AG04450 (cell line): Measurements from ENCODE around the gene VSTM5. TPM values are rescaled to one million over a fixed set of nuclear protein-coding genes. Genes with fewer than 3 reads are reported as not detected.

Experiments
- CTCF ChIA-PET: fragments of 300-600, 350-600 bp; formaldehyde crosslinking; extraction: SDS; loops from one replicate; lab custom pipeline; 2022; ENCODE audit warnings: antibody characterized with exemption, inconsistent platforms; lab: Charles Lee
- POLR2A ChIA-PET: fragments of 350-600 bp; formaldehyde crosslinking; extraction: SDS; loops from one replicate; lab custom pipeline; 2021; ENCODE audit warnings: antibody characterized with exemption, inconsistent platforms; lab: Yijun Ruan, JAX
- DNase-seq: peaks from one replicate; pipeline ENCODE4 v3.0.0-alpha.2; 2011; ENCODE audit warnings: low read depth, low spot score
- H3K27ac ChIP-seq: one replicate; pipeline ENCODE4 v1.5.1; 2012; ENCODE audit warnings: low read depth, low read length, control low read depth
- H3K27me3 ChIP-seq: one replicate; pipeline ENCODE4 v1.6.0; 2012; ENCODE audit warnings: low read length; ENCODE audit not compliant: control insufficient read depth, insufficient read depth
- H3K4me3 ChIP-seq: 2 replicates; pipeline ENCODE4 v1.5.1; 2011; ENCODE audit warnings: mild to moderate bottlenecking, low read depth, low read length, control low read depth
- H3K9me3 ChIP-seq: 2 replicates; pipeline ENCODE4 v1.5.1; 2012; ENCODE audit warnings: low read length; ENCODE audit not compliant: control insufficient read depth, insufficient read depth
- CTCF ChIP-seq: IDR thresholded peaks from 2 replicates; pipeline ENCODE4 v1.5.1; 2011; ENCODE audit warnings: low read depth, low read length, control low read depth, inconsistent platforms
- polyA plus RNA-seq: library from polyadenylated mRNA; depleted of rRNA; stranded (reverse); fragments of >200 nt; gene quantifications from 2 replicates; pipeline ENCODE4 v1.2.3, GENCODE V29; 2011

Gene VSTM5
- polyA plus RNA-seq, 1 experiment: 0.57 TPM

GRCh38 chr11:93791493-93791892, 58.9 kb downstream of the VSTM5 start:
- CTCF ChIA-PET: interaction anchor here (2.1 kb wide), 1 partner anchor 9 kb away, joined by 6 read pairs; no protein-coding TSS in a partner anchor
- POLR2A ChIA-PET: interaction anchor here (0.9 kb wide), 1 partner anchor 10 kb away, joined by 3 read pairs; no protein-coding TSS in a partner anchor
- no peak for DNase-seq
- Histone ChIP-seq H3K9me3 (no peaks in the 10 kb centered on the region), H3K4me3 (no peak overlapping the region), H3K27ac (no peak overlapping the region), H3K27me3 (no peaks in the 10 kb centered on the region)
- no peak for TF ChIP-seq CTCF

- ChIA-PET CTCF (interaction anchor here (0.6 to 1.1 kb wide), 3 partner anchors 9 to 720 kb away, joined by 3 to 6 read pairs (median 4); no protein-coding TSS in a partner anchor), POLR2A (no interaction called here)
- TF ChIP-seq CTCF: no peak
- H3K27ac ChIP-seq: peak overlapping the region; percentile 98
- peak overlapping the region; percentile 100 for H3K4me3 ChIP-seq
- no peak for DNase-seq
- H3K9me3 ChIP-seq: no peaks in the 10 kb centered on the region; the same call in 1 of the 2 replicates
- H3K27me3 ChIP-seq: no peaks in the 10 kb centered on the region
Observed at GRCh38 chr11:93784935-93785360, 65.5 kb downstream of the VSTM5 start.

GRCh38 chr11:93784145-93784934, 66.1 kb downstream of the VSTM5 start, which contains the start of gene MED17:
TSS of gene MED17 (plus strand) at chr11:93784282. CDS start at chr11:93784514, 232 bp downstream.
- POLR2A ChIA-PET: interaction anchor here (0.5 to 1.4 kb wide), 10 partner anchors 12 to 1306 kb away, joined by 3 to 80 read pairs (median 3); partner anchors contain the start of genes C11orf54 and TAF1D
- Histone ChIP-seq H3K9me3 (no peaks in the 10 kb centered on the region; the same call in 1 of the 2 replicates), H3K4me3 (peak within 1 kb of the TSS; percentile 100), H3K27ac (peak within 1 kb of the TSS; percentile 98), H3K27me3 (no peaks in the 10 kb centered on the region)
- DNase-seq: peak; percentile 72
- CTCF ChIA-PET: interaction anchor here (0.6 to 1.2 kb wide), 15 partner anchors 9 to 137 kb away, joined by 3 to 8 read pairs (median 4); no protein-coding TSS in a partner anchor
- peak; percentile 57 for TF ChIP-seq CTCF

GRCh38 chr11:93783765-93784144, 66.7 kb downstream of the VSTM5 start:
- peak overlapping the region; percentile 100 for H3K4me3 ChIP-seq

More at GRCh38 chr11:93783765-93784144, 66.7 kb downstream of the VSTM5 start:
- DNase-seq: peak; percentile 1
- POLR2A ChIA-PET: interaction anchor here (0.6 to 1.4 kb wide), 9 partner anchors 11 to 1307 kb away, joined by 3 to 80 read pairs (median 3); partner anchors contain the start of genes C11orf54 and TAF1D
- no peaks in the 10 kb centered on the region; the same call in 1 of the 2 replicates for H3K9me3 ChIP-seq
- CTCF ChIA-PET: interaction anchor here (0.9 to 1.2 kb wide), 13 partner anchors 8 to 63 kb away, joined by 3 to 8 read pairs (median 4); no protein-coding TSS in a partner anchor
- H3K27me3 ChIP-seq: no peaks in the 10 kb centered on the region
- peak overlapping the region; percentile 98 for H3K27ac ChIP-seq
- TF ChIP-seq CTCF: no peak
